HepG2 (cell line): ENCODE results near the gene SHISA5. TPM values are rescaled to one million over a fixed set of nuclear protein-coding genes. Genes with fewer than 3 reads are reported as not detected.

ENCODE experiments used
- AHR ChIP-seq: IDR thresholded peaks from 2 replicates; pipeline ENCODE4 v1.6.1; 2018; ENCODE audit warnings: missing genetic modification reagents, missing compliant biosample characterization
- CC2D1A ChIP-seq: sonication (generic); formaldehyde crosslinking; IDR thresholded peaks from 2 replicates; pipeline ENCODE4 v1.8.1; 2023; ENCODE audit warnings: mild to moderate bottlenecking, missing genetic modification reagents
- GATAD1 ChIP-seq: IDR thresholded peaks from 2 replicates; pipeline ENCODE4 v1.6.1; 2016; ENCODE audit warnings: missing genetic modification reagents, missing compliant biosample characterization
- HHEX ChIP-seq: IDR thresholded peaks from 2 replicates; pipeline ENCODE4 v1.6.1; 2016; ENCODE audit warnings: control low read depth
- KDM4B ChIP-seq: sonication (generic); formaldehyde crosslinking; IDR thresholded peaks from 2 replicates; pipeline ENCODE4 v1.4.0; 2020; ENCODE audit warnings: missing genetic modification reagents
- KLF13 ChIP-seq: sonication (generic); formaldehyde crosslinking; IDR thresholded peaks from 2 replicates; pipeline ENCODE4 v1.4.0; 2020; ENCODE audit warnings: mild to moderate bottlenecking, missing genetic modification reagents
- NFATC3 ChIP-seq: sonication (generic); formaldehyde crosslinking; IDR thresholded peaks from 2 replicates; pipeline ENCODE4 v1.5.1; 2020; ENCODE audit warnings: mild to moderate bottlenecking, missing genetic modification reagents
- SIN3A ChIP-seq: IDR thresholded peaks from 2 replicates; pipeline ENCODE4 v1.6.1; 2011; ENCODE audit warnings: low read depth, mild to moderate bottlenecking, control low read depth, low read length, borderline replicate concordance
- TBX2 ChIP-seq: sonication (generic); formaldehyde crosslinking; IDR thresholded peaks from 2 replicates; pipeline ENCODE4 v1.5.0; 2020; ENCODE audit warnings: missing genetic modification reagents, mild to moderate bottlenecking, borderline replicate concordance
- U2AF1 ChIP-seq: fragments of 200-400 bp; formaldehyde crosslinking; optimal IDR thresholded peaks from 2 replicates; pipeline ENCODE3; 2017; ENCODE audit warnings: mild to moderate bottlenecking, low read depth, low read length
- ZBTB7A ChIP-seq: sonication (generic); formaldehyde crosslinking; IDR thresholded peaks from 2 replicates; pipeline ENCODE4 v1.8.0; 2022; ENCODE audit warnings: mild to moderate bottlenecking, missing genetic modification reagents
- ZNF143 ChIP-seq: sonication (generic); formaldehyde crosslinking; IDR thresholded peaks from 2 replicates; pipeline ENCODE4 v1.4.0; 2020; ENCODE audit warnings: missing genetic modification reagents
- ZNF460 ChIP-seq: sonication (generic); formaldehyde crosslinking; IDR thresholded peaks from 2 replicates; pipeline ENCODE4 v1.5.1; 2020; ENCODE audit warnings: missing genetic modification reagents, mild to moderate bottlenecking, borderline replicate concordance
- ZNF737 ChIP-seq: sonication (generic); formaldehyde crosslinking; IDR thresholded peaks from 2 replicates; pipeline ENCODE4 v1.5.0; 2020; ENCODE audit warnings: missing genetic modification reagents, mild to moderate bottlenecking, borderline replicate concordance
- ZNF75D ChIP-seq: sonication (generic); formaldehyde crosslinking; IDR thresholded peaks from 2 replicates; pipeline ENCODE4 v1.8.1; 2023; ENCODE audit warnings: missing genetic modification reagents, mild to moderate bottlenecking, borderline replicate concordance
- ZNF766 ChIP-seq: sonication (generic); formaldehyde crosslinking; IDR thresholded peaks from 2 replicates; pipeline ENCODE4 v1.5.0; 2020; ENCODE audit warnings: missing genetic modification reagents, borderline replicate concordance
- polyA plus RNA-seq, 8 experiments: library from polyadenylated mRNA; depleted of rRNA in 3 of 8; stranded (reverse) in 7 of 8; unstranded in 1 of 8; fragments of >200 nt; fragmentation: Illumina TruSeq in 4 of 8; extraction: Trizol in 4 of 8; gene quantifications; 2 replicates each; pipeline versions ENCODE4 v1.2.1 to v1.2.3, GENCODE V29; 2011 to 2016; ENCODE audit warnings: low read depth in 4 of 8, missing spikeins in 1 of 8, mixed read lengths in 1 of 8; ENCODE audit not compliant: insufficient read depth in 1 of 8
- total RNA-seq, 5 experiments: library from RNA; depleted of rRNA; stranded (reverse); fragments of >200 nt; fragmentation: Illumina TruSeq; extraction: Trizol; gene quantifications; 2 replicates each; pipeline ENCODE4 v1.2.3, GENCODE V29; 2016; ENCODE audit warnings: low read depth in 1 of 5
- TF ChIP-seq, protein P1 (sequence below): sonication (generic); formaldehyde crosslinking; IDR thresholded peaks from 2 replicates; pipeline ENCODE4 v1.4.0; 2020; ENCODE audit warnings: missing genetic modification reagents, borderline replicate concordance
- TF ChIP-seq, protein P2 (sequence below): sonication (generic); formaldehyde crosslinking; IDR thresholded peaks from 2 replicates; pipeline ENCODE4 v1.5.1; 2020; ENCODE audit warnings: missing genetic modification reagents, mild to moderate bottlenecking, borderline replicate concordance
- TF ChIP-seq, protein P3 (sequence below): IDR thresholded peaks from 2 replicates; pipeline ENCODE4 v1.6.1; 2012; ENCODE audit warnings: inconsistent platforms
- TF ChIP-seq, protein P4 (sequence below): sonication (generic); formaldehyde crosslinking; IDR thresholded peaks from 2 replicates; pipeline ENCODE4 v1.8.0; 2022; ENCODE audit warnings: missing genetic modification reagents, mild to moderate bottlenecking, inconsistent platforms, borderline replicate concordance

The SHISA5 gene
- total and polyA plus RNA-seq, 2 of the 13 experiments (the other 11 are each of a cell fraction or from before 2014, with no cell fraction given) = 75.8 to 91.4 TPM

DNA sequence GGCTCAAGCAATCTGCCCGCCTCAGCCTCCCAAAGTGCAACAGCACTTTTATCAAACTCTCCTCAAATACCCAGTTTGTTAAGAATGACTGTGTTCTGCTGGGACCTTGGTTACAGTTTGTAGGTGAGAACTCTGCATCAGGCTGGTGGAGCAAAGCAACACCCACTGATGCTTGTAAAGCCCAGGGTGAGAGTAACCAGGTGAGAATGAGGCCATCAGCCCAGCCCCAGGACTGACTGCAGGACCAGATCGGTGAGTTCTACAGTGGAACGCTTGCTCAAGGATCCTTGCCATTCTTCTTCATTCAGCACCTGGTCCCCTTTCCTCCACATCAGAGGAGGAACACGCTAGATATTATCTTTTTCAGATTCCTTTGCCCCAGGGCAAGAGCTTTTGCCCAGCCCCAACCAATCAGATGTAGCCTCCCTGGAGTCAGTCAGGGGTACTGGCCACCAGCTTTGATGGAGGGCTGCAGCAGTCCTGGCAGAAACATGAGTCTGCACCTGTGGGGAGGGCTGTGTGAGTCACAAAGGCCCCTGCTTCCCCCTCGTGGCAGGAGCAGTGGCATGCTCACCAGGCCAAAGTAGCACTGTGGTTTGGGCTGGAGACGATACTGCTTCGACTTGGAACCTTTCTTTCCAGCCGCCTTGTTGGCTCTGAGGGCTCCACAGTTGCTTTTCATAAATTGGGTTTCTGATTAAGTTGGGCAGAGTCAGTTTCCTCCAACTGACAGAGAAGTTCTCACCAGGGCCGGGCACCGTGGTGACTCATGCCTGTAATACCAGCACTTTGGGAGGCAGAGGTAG lies 3.5 kb upstream of the SHISA5 start (continued):
- TF ChIP-seq, protein P1, sequence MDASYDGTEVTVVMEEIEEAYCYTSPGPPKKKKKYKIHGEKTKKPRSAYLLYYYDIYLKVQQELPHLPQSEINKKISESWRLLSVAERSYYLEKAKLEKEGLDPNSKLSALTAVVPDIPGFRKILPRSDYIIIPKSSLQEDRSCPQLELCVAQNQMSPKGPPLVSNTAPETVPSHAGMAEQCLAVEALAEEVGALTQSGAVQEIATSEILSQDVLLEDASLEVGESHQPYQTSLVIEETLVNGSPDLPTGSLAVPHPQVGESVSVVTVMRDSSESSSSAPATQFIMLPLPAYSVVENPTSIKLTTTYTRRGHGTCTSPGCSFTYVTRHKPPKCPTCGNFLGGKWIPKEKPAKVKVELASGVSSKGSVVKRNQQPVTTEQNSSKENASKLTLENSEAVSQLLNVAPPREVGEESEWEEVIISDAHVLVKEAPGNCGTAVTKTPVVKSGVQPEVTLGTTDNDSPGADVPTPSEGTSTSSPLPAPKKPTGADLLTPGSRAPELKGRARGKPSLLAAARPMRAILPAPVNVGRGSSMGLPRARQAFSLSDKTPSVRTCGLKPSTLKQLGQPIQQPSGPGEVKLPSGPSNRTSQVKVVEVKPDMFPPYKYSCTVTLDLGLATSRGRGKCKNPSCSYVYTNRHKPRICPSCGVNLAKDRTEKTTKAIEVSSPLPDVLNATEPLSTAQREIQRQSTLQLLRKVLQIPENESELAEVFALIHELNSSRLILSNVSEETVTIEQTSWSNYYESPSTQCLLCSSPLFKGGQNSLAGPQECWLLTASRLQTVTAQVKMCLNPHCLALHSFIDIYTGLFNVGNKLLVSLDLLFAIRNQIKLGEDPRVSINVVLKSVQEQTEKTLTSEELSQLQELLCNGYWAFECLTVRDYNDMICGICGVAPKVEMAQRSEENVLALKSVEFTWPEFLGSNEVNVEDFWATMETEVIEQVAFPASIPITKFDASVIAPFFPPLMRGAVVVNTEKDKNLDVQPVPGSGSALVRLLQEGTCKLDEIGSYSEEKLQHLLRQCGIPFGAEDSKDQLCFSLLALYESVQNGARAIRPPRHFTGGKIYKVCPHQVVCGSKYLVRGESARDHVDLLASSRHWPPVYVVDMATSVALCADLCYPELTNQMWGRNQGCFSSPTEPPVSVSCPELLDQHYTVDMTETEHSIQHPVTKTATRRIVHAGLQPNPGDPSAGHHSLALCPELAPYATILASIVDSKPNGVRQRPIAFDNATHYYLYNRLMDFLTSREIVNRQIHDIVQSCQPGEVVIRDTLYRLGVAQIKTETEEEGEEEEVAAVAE (CRISPR knock-in tag) = no peak
- TF ChIP-seq ZNF737 (CRISPR knock-in tag) (no peak), HHEX (CRISPR knock-in tag) (no peak), U2AF1 (no peak), ZNF75D (CRISPR knock-in tag) (no peak), KDM4B (0 out of 2 replicates have a peak, but pooled peaks have one; percentile 34), CC2D1A (CRISPR knock-in tag) (no peak), TBX2 (CRISPR knock-in tag) (no peak), NFATC3 (no peak), ZNF766 (no peak), SIN3A (no peak), KLF13 (CRISPR knock-in tag) (no peak), ZBTB7A (CRISPR knock-in tag) (peak; percentile 18; the same call in 1 of the 2 replicates), ZNF460 (CRISPR knock-in tag) (no peak), ZNF143 (CRISPR knock-in tag) (no peak), AHR (CRISPR knock-in tag) (no peak), GATAD1 (CRISPR knock-in tag) (peak; percentile 50; the same call in 1 of the 2 replicates)
- TF ChIP-seq, protein P2, sequence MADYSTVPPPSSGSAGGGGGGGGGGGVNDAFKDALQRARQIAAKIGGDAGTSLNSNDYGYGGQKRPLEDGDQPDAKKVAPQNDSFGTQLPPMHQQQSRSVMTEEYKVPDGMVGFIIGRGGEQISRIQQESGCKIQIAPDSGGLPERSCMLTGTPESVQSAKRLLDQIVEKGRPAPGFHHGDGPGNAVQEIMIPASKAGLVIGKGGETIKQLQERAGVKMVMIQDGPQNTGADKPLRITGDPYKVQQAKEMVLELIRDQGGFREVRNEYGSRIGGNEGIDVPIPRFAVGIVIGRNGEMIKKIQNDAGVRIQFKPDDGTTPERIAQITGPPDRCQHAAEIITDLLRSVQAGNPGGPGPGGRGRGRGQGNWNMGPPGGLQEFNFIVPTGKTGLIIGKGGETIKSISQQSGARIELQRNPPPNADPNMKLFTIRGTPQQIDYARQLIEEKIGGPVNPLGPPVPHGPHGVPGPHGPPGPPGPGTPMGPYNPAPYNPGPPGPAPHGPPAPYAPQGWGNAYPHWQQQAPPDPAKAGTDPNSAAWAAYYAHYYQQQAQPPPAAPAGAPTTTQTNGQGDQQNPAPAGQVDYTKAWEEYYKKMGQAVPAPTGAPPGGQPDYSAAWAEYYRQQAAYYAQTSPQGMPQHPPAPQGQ (CRISPR knock-in tag) = no peak
- TF ChIP-seq, protein P3, sequence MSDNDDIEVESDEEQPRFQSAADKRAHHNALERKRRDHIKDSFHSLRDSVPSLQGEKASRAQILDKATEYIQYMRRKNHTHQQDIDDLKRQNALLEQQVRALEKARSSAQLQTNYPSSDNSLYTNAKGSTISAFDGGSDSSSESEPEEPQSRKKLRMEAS = peak; percentile 37; the same call in 1 of the 2 replicates
- TF ChIP-seq, protein P4, sequence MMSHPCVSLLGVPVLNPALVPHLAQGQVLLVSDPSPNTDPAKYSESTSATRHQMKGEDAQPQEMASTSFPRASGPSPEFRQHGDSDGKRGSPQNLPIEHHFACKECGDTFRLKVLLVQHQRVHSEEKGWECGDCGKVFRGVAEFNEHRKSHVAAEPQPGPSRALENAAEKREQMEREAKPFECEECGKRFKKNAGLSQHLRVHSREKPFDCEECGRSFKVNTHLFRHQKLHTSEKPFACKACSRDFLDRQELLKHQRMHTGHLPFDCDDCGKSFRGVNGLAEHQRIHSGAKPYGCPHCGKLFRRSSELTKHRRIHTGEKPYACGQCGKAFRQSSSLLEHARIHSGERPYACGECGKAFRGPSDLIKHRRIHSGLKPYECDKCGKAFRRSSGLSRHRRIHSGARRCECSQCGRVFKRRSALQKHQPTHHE = no peak
